Activated naive CD8-positive, alpha-beta T cell treated with anti-CD3 and anti-CD28 coated beads, Interleukin-2, amount 50 U/mL, for 24 hours (primary cell): Measurements from ENCODE around the gene CSF1R.
A peak's percentile ranks its signal among the peaks of the same experiment; 100 is the strongest.
"Not testable (repeated sequence)": the region's sequence is repeated elsewhere in the genome, so short reads cannot be mapped to it uniquely, and the experiment has no call there.

Source experiments
- ATAC-seq: fragments of 150-1000 bp; cut with Tn5 transposase; one replicate; pipeline ENCODE4 v1.10.0; 2021
- DNase-seq: peaks from one replicate; pipeline ENCODE4 v3.0.0; 2021
- H3K27ac Mint-ChIP-seq: one replicate; pipeline ENCODE4 v1.8.0; 2021; ENCODE audit warnings: mild to moderate bottlenecking, mixed read lengths
- H3K27me3 Mint-ChIP-seq: one replicate; pipeline ENCODE4 v1.8.0; 2021; ENCODE audit warnings: mixed read lengths
- H3K36me3 Mint-ChIP-seq: one replicate; pipeline ENCODE4 v1.8.0; 2021; ENCODE audit warnings: low read depth, mixed read lengths
- H3K4me1 Mint-ChIP-seq: one replicate; pipeline ENCODE4 v1.8.0; 2021; ENCODE audit warnings: mixed read lengths
- H3K4me3 Mint-ChIP-seq: one replicate; pipeline ENCODE4 v1.8.0; 2021; ENCODE audit warnings: mild to moderate bottlenecking, moderate library complexity, mixed read lengths
- H3K9me3 Mint-ChIP-seq: one replicate; pipeline ENCODE4 v1.8.0; 2021; ENCODE audit warnings: mixed read lengths

CSF1R gene

GRCh38 chr5:150092159-150092787 is 5.9 kb upstream of the CSF1R start:
- DNase-seq (no peak), ATAC-seq (peak; percentile 20)
- Mint-ChIP-seq H3K4me1 (peaks cover 4% of the 10 kb centered on the region), H3K27me3 (peaks cover 31% of the 10 kb centered on the region), H3K9me3 (no peaks in the 10 kb centered on the region), H3K36me3 (no peaks in the 10 kb centered on the region), H3K27ac (no peak overlapping the region), H3K4me3 (no peak overlapping the region)

- Mint-ChIP-seq H3K27ac (no peak overlapping the region), H3K4me1 (peaks cover 15% of the 10 kb centered on the region), H3K4me3 (no peak overlapping the region), H3K9me3 (no peaks in the 10 kb centered on the region), H3K27me3 (peaks cover 30% of the 10 kb centered on the region), H3K36me3 (no peaks in the 10 kb centered on the region)
- DNase-seq: no peak
- no peak for ATAC-seq
These were observed 1.0 kb downstream of the CSF1R start for GRCh38 chr5:150085191-150085912.

DNA sequence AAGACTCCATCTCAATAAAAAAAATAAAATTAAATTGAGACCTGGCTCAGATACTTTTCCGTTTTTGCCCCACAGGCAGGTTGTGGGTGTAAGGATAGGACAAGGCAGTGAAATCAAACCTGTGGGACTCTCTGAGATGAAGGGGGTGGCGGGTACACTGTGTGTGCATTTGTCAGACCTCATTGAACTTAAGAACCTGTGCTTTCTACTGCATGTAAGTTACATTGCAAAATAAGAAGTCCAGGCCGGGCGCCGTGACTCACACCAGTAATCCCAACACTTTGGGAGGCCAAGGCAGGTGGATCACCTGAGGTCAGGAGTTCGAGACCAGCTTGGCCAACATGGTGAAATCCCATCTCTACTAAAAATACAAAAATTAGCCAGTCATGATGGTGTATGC is 1.6 kb downstream of the CSF1R start:
- not testable (repeated sequence) for H3K27ac Mint-ChIP-seq, ATAC-seq, H3K9me3 Mint-ChIP-seq, H3K36me3 Mint-ChIP-seq, DNase-seq, H3K4me3 Mint-ChIP-seq
- Mint-ChIP-seq H3K4me1 (peaks cover 15% of the 10 kb centered on the region), H3K27me3 (peaks cover 30% of the 10 kb centered on the region)

GRCh38 chr5:150082889-150083288 is 3.5 kb downstream of the CSF1R start:
- H3K27me3 Mint-ChIP-seq: peaks cover 27% of the 10 kb centered on the region
- no peak overlapping the region for H3K4me3 Mint-ChIP-seq

DNA sequence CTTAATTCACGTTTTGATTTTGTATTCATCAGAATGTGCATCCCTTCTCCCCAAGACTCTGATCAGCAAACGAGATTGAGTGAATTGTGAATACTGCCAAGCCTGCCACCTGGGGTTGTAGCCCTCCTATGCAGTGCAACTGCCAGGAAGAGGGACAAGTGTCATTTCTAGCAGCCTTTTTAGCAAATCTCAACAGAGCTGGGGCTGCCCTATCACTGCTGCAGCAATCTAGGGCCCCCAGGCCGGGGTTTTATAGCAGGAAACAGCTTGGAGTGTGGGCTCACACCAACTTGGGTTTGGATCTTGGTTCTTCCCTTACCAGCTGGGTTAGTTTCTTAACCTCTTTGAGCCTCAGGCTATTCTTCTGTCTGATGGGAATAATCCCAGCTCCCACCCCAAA is 4.0 kb downstream of the CSF1R start:
- Mint-ChIP-seq H3K36me3 (no peaks in the 10 kb centered on the region), H3K27me3 (peaks cover 22% of the 10 kb centered on the region), H3K9me3 (no peaks in the 10 kb centered on the region), H3K27ac (no peak overlapping the region), H3K4me1 (peaks cover 15% of the 10 kb centered on the region), H3K4me3 (no peak overlapping the region)
- DNase-seq (no peak), ATAC-seq (no peak)

More at GRCh38 chr5:150082889-150083288, 3.5 kb downstream of the CSF1R start:
- Mint-ChIP-seq H3K27ac (no peak overlapping the region), H3K4me1 (peaks cover 15% of the 10 kb centered on the region), H3K36me3 (no peaks in the 10 kb centered on the region), H3K9me3 (no peaks in the 10 kb centered on the region)
- DNase-seq: no peak
- no peak for ATAC-seq

GRCh38 chr5:150081541-150082283 is 4.6 kb downstream of the CSF1R start:
- peaks cover 15% of the 10 kb centered on the region for H3K4me1 Mint-ChIP-seq

GRCh38 chr5:150080696-150081435 is 5.5 kb downstream of the CSF1R start:
- Mint-ChIP-seq H3K9me3 (no peaks in the 10 kb centered on the region), H3K36me3 (no peaks in the 10 kb centered on the region), H3K27ac (no peak overlapping the region), H3K27me3 (peaks cover 20% of the 10 kb centered on the region), H3K4me3 (no peak overlapping the region), H3K4me1 (peaks cover 15% of the 10 kb centered on the region)
- DNase-seq: no peak
- no peak for ATAC-seq

More at GRCh38 chr5:150081541-150082283, 4.6 kb downstream of the CSF1R start:
- Mint-ChIP-seq H3K27me3 (peaks cover 22% of the 10 kb centered on the region), H3K4me3 (no peak overlapping the region), H3K27ac (no peak overlapping the region), H3K9me3 (no peaks in the 10 kb centered on the region), H3K36me3 (no peaks in the 10 kb centered on the region)
- DNase-seq (peak; percentile 31), ATAC-seq (peak; percentile 54)

DNA sequence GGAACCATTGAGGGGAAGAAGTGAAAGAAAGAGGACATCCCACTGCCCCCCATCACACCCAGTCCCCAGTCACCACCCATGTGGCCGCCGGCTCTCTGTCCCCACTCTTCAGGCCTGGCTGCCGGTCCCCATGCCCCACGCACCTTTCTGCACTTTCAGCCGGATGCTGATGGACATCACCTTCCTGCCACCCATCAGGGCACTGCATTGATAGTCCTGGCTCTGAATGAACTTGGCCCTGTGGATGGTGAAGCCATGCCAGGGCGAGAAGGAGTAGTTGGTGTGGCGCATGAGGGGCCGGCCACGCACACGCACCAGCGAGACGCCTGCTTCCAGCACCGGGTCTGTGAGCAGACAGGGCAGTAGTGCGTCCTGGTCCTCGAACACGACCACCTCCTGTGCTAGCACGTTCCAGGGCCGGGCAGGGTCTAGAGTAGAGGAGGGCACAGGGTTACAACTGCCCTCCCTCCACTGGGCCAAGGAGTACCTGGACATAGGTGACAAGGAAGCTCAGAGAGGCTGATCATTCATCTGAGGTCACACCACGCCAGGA is 6.4 kb downstream of the CSF1R start:
- no peaks in the 10 kb centered on the region for H3K9me3 Mint-ChIP-seq
- no peak overlapping the region for H3K4me3 Mint-ChIP-seq
- peaks cover 16% of the 10 kb centered on the region for H3K27me3 Mint-ChIP-seq
- ATAC-seq (no peak), DNase-seq (no peak)
- no peaks in the 10 kb centered on the region for H3K36me3 Mint-ChIP-seq
- H3K27ac Mint-ChIP-seq: no peak overlapping the region
- peaks cover 15% of the 10 kb centered on the region for H3K4me1 Mint-ChIP-seq

DNA sequence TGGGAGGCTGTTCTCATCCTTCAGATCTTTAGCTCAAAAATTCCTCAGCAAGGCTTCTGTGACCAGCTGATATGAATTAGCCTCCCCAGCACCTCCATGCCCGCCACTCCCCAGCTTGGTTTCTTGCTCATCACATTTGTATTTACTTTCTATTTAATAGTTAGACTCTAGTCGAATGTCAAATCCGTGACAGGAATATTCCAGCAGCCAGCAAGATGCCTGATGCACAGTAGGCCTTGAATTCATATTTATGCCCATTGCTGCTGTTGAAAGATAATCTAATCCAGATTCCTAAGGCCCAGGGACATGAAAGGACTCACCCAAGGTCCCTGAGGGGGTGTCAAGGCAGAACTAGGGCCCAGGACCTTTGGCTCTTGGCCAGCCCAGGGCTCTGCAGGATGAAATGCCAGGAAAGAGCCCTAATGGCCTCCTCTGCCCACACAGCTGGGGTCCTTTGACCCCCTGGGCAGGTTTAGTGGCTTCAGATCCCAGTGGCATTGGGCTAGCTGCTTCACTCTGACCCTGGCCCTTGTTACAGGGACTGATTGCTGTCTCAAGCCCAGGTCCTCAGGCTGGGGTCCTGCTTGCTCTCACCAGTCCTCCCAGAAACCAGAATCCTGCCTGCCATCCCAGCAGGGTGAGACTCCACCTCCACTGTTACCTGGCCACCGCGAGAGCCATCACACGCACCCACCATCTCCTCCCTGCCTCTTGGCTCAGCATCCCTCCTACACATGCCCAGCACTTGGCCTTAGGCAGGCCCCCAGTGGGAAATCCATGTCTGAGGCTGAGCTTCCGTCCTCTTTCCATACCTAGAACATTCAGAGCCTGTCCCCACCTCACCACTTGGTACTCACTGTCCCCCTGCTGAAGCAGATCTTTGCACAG is 7.3 kb downstream of the CSF1R start:
- Mint-ChIP-seq H3K36me3 (no peaks in the 10 kb centered on the region), H3K4me3 (no peak overlapping the region), H3K4me1 (peaks cover 15% of the 10 kb centered on the region), H3K9me3 (no peaks in the 10 kb centered on the region), H3K27ac (no peak overlapping the region), H3K27me3 (peaks cover 16% of the 10 kb centered on the region)
- DNase-seq (no peak), ATAC-seq (no peak)

DNA sequence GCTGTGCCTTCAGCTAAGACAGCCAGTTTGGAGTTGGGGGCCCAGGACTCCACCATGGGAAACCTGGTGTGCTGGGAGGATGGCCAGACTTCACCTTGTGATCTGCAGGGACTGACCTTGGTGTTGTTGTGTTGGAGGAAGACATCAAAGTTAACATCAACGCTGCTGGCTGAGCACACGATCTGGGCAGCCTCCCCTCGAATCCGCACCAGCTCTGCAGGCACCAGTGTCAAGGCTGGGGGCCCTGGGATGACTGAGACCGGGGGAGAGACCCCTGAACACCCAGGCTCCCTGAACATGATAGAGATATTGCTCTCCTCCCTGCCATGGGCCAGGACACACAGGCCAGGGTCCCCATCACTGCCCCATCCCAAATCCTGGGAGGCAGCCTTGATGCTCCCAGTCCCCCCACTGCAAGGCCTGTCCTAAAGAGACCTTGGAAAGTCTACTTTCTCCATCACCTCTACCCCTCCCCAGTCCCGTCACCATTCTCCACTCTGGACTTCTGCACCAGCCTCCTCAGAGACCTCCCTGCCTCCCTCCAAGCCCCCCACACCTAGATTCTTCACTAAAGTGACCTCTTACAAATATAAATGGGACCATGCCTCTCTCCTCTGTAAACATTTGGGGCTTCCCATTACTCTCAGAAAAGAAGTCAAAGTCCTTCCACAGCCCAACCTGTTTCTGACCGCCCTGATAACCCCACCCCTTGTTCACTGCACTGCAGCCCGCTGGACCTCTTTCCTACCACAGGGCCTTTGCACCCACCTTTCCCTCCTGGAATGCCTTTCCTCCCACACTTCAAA is 8.2 kb downstream of the CSF1R start:
- ATAC-seq: no peak
- Mint-ChIP-seq H3K4me1 (peaks cover 15% of the 10 kb centered on the region), H3K9me3 (no peaks in the 10 kb centered on the region), H3K4me3 (no peak overlapping the region), H3K36me3 (no peaks in the 10 kb centered on the region), H3K27me3 (peaks cover 9% of the 10 kb centered on the region), H3K27ac (no peak overlapping the region)
- no peak for DNase-seq

DNA sequence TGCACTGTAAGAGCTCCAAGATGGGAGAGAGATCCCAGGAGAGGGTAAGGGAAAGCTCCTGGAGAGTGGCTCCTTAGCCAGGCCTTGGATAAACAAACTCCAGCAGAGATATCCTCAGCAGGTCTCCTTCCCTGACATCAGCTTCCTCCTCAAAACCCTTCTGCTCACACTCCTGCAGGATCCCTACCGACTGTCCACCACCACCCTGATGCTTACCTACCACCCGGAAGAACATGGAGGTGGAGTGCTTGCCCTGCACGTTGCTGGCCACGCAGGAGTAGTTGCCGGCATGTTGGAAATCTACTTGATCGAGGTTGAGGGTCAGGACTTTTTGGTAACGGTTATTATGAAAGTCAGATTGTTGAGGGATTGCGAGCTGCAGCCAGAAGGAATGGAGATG is 9.3 kb downstream of the CSF1R start:
- ATAC-seq: no peak

DNA sequence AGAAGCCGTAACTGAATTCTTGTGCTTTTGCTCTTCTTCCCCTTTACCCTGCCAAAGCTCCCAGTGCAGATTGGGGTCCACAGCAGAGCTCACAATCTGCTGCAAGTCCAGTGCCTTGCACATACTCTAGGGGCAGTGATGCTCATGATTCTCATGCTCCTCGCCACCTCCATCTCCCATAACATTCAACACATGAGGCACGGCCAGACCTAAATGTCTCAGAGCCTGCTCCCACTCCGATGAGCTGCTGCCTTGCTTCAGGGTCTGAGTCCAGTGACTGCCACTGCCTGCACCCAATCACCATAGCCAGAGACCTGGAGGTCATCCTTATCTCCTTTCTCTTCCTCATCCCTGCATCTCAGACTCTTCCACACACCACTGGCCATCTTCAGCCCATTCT is 10.5 kb downstream of the CSF1R start:
- Mint-ChIP-seq H3K36me3 (no peaks in the 10 kb centered on the region), H3K27me3 (no peaks in the 10 kb centered on the region), H3K27ac (no peak overlapping the region), H3K4me3 (no peak overlapping the region), H3K4me1 (no peaks in the 10 kb centered on the region), H3K9me3 (no peaks in the 10 kb centered on the region)
- DNase-seq (no peak), ATAC-seq (no peak)

More for the DNA sequence above, 9.3 kb downstream of the CSF1R start:
- Mint-ChIP-seq H3K27ac (no peak overlapping the region), H3K4me3 (no peak overlapping the region), H3K36me3 (no peaks in the 10 kb centered on the region), H3K9me3 (no peaks in the 10 kb centered on the region), H3K4me1 (peaks cover 8% of the 10 kb centered on the region), H3K27me3 (peaks cover 2% of the 10 kb centered on the region)
- no peak for DNase-seq

GRCh38 chr5:150075233-150075632 is 11.1 kb downstream of the CSF1R start:
- ATAC-seq (no peak), DNase-seq (no peak)
- Mint-ChIP-seq H3K36me3 (no peaks in the 10 kb centered on the region), H3K4me3 (no peak overlapping the region), H3K4me1 (no peaks in the 10 kb centered on the region), H3K9me3 (no peaks in the 10 kb centered on the region), H3K27me3 (no peaks in the 10 kb centered on the region), H3K27ac (no peak overlapping the region)
